DMS114 treated with DMSO at 0.1 percent for 48 hours (cell line): ENCODE data around the gene TEX13A.
"Not testable (repeated sequence)": the region's sequence is repeated elsewhere in the genome, so short reads cannot be mapped to it uniquely, and the experiment has no call there.

Experiments
- DNase-seq: peaks from one replicate; lab custom pipeline; 2025; ENCODE audit not compliant: unreplicated experiment; lab: John Stamatoyannopoulos, UW

Gene TEX13A

GRCh38 chrX:105220636-105221035 lies at the start of gene TEX13A:
Gene TEX13A (minus strand): TSS chrX:105220694. CDS start chrX:105220397, 297 bp downstream.
- DNase-seq = no peak

GRCh38 chrX:105269386-105269785 lies 48.9 kb upstream of the TEX13A start:
- no peak for DNase-seq

GRCh38 chrX:105267167-105267566 lies 46.7 kb upstream of the TEX13A start:
- no peak for DNase-seq

GRCh38 chrX:105266456-105266855 lies 46.0 kb upstream of the TEX13A start:
- DNase-seq = no peak

- no peak for DNase-seq
These were observed 44.6 kb upstream of the TEX13A start for GRCh38 chrX:105265093-105265492.

GRCh38 chrX:105263801-105264200 lies 43.3 kb upstream of the TEX13A start:
- DNase-seq = no peak

- DNase-seq = no peak
These were observed 42.7 kb upstream of the TEX13A start for GRCh38 chrX:105263171-105263570.

GRCh38 chrX:105260291-105261043 lies 40.0 kb upstream of the TEX13A start:
- no peak for DNase-seq

- DNase-seq = no peak
These were observed 20.6 kb upstream of the TEX13A start for GRCh38 chrX:105241056-105241455.

GRCh38 chrX:105237407-105237806 lies 16.9 kb upstream of the TEX13A start:
- DNase-seq = not testable (repeated sequence)

- no peak for DNase-seq
These were observed 8.7 kb upstream of the TEX13A start for GRCh38 chrX:105229146-105229545.

- no peak for DNase-seq
These were observed 8.1 kb upstream of the TEX13A start for GRCh38 chrX:105228602-105229001.

GRCh38 chrX:105226499-105226898 lies 6.0 kb upstream of the TEX13A start:
- DNase-seq = no peak

- DNase-seq = no peak
These were observed 880 bp upstream of the TEX13A start for GRCh38 chrX:105221374-105221773.

GRCh38 chrX:105219454-105220401 lies 766 bp downstream of the TEX13A start:
- no peak for DNase-seq

- DNase-seq = no peak
These were observed 9.4 kb downstream of the TEX13A start for GRCh38 chrX:105211066-105211575.

GRCh38 chrX:105210258-105210657 lies 10.2 kb downstream of the TEX13A start:
- no peak for DNase-seq

GRCh38 chrX:105209406-105209805 lies 11.1 kb downstream of the TEX13A start:
- DNase-seq = no peak

GRCh38 chrX:105191878-105192277 lies 28.6 kb downstream of the TEX13A start:
- DNase-seq = no peak

- DNase-seq = peak; percentile 21
These were observed 30.1 kb downstream of the TEX13A start for GRCh38 chrX:105190252-105190853.

GRCh38 chrX:105189093-105189492 lies 31.4 kb downstream of the TEX13A start:
- DNase-seq = no peak
